ENCODE measurements around the gene OR2AE1. TPM values are rescaled to one million over a fixed set of nuclear protein-coding genes. Genes with fewer than 3 reads are reported as not detected.

Gene OR2AE1
- total RNA-seq, 2 donors from 2014 or later = 0.43 TPM; not detected in 1

DNA sequence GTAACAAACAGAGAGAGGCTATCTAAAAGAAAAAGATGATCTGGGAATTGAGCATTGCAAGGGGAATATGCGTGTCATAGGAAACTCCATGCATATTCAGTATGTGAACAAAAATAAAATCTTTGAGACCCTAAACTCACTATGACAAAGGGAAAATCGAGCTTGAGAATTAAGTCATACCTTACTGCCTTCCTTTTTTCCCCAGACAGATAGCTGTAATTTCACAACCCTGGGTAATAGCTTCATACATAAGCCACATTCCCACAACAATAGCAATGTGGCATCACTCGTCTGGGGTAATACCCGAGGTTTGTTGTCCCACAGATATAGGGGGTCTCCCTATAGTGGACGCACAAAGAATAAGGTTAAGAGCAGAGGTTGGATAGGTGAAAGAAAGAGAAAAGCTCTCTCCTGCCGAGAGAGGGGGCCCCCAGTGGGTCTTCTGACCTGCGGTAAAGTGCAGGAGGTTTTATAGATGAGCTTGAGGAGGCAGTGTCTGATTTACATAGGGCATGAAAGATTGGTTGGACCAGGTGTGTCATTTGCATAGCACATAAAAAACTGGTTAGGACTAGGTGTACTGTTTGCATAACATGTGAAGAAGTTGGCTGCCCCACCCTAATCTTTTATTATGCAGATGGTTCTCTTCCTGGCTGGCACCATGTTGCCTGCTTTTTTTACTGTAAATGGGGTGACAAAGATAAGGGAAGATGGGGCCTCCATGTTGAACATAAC lies 37.4 kb downstream of the OR2AE1 start:
- no peak for DNase-seq (ENCODE audit: low spot score)
- Histone ChIP-seq H3K4me1 (no peaks in the 10 kb centered on the region), H3K27me3 (no peaks in the 10 kb centered on the region), H3K27ac (no peak overlapping the region), H3K36me3 (no peaks in the 10 kb centered on the region), H3K4me3 (no peak overlapping the region), H3K9me3 (no peaks in the 10 kb centered on the region)
- TF ChIP-seq, protein P1, sequence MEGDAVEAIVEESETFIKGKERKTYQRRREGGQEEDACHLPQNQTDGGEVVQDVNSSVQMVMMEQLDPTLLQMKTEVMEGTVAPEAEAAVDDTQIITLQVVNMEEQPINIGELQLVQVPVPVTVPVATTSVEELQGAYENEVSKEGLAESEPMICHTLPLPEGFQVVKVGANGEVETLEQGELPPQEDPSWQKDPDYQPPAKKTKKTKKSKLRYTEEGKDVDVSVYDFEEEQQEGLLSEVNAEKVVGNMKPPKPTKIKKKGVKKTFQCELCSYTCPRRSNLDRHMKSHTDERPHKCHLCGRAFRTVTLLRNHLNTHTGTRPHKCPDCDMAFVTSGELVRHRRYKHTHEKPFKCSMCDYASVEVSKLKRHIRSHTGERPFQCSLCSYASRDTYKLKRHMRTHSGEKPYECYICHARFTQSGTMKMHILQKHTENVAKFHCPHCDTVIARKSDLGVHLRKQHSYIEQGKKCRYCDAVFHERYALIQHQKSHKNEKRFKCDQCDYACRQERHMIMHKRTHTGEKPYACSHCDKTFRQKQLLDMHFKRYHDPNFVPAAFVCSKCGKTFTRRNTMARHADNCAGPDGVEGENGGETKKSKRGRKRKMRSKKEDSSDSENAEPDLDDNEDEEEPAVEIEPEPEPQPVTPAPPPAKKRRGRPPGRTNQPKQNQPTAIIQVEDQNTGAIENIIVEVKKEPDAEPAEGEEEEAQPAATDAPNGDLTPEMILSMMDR (IDR thresholded peaks at IDR 0.05) = no peak

DNA sequence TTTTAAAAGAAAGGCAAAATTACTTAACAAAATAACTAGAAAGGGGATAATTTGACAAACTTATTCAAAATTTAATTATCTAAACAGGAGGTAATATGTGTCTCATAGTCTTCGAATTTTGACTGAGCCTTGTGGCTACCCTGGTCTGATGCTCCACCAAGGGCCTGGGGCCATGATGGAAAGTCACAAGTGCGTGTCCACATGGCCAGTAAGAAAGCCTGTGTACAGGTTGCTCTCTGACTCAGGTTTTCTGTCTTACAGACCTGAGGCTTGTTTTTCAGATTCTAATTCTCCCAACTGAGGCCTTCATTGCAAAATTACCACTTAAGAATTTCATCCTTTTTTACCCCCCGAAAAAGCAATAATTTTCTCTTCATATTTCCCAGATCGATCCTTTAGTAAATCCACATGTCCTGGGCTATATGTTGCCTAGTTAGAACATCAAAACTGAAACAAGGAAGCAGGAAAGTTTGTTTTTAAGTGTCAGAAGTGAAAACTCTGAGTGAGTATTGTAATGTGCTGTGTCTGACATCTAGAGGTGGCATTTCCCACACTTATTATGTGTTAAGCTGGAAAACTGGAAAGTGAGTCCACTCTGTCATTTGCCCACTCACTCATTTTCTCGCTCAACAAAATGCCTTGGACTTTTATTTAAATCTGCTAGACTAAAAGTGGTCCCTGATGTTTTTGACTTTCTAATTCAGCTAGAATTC lies 39.0 kb downstream of the OR2AE1 start:
- TF ChIP-seq, protein P1 (IDR thresholded peaks at IDR 0.05) = peak in 1 of 2 donors; percentile 17
- DNase-seq (ENCODE audit: low spot score) = no peak
- Histone ChIP-seq H3K4me3 (no peak overlapping the region), H3K4me1 (no peaks in the 10 kb centered on the region), H3K27me3 (no peaks in the 10 kb centered on the region), H3K9me3 (no peaks in the 10 kb centered on the region), H3K27ac (no peak overlapping the region), H3K36me3 (no peaks in the 10 kb centered on the region)

DNA sequence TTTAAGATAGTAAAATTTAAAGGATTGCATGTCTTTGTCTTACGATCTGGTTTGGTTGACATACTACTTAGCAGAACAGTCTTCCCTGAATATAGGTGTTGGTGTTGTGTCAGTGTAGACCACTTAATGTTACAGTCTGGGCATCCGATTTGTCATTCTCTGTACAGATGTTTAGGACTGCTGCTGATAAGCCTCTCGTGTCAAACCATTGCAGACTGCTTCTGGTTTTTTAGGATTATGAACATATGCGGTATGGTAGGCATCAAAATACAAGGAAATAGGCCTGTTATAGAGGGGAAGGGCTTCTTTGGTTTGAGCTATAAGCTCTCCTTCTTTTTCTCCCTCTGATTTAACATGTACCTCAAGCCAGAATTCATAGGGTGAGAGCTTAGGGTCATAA lies 41.6 kb downstream of the OR2AE1 start:
- Histone ChIP-seq H3K36me3 (no peaks in the 10 kb centered on the region), H3K4me3 (no peak overlapping the region), H3K4me1 (no peaks in the 10 kb centered on the region), H3K27ac (no peak overlapping the region), H3K27me3 (no peaks in the 10 kb centered on the region), H3K9me3 (no peaks in the 10 kb centered on the region)
- TF ChIP-seq, protein P1 (IDR thresholded peaks at IDR 0.05) = no peak
- DNase-seq (ENCODE audit: low spot score) = no peak

DNA sequence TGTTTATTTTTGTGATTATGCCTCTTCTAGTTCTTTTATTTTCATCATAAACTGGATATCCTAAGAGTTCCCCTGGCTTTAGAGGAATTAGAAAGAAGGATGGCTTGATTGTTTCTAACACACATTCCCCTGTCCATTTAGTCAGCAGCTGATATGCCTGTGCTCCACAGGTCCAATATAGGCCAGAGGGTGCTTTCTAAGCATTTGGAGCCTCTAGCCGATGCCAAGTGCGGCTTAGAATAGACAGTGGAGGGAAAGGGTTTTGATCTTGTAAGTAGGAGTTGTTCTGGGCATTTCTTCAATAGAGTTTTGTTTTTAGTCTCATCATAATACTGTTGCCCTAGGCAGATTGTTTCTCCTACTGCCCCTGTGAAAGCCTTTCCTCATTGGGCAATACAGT lies 42.5 kb downstream of the OR2AE1 start:
- H3K36me3 ChIP-seq = no peaks in the 10 kb centered on the region
- no peak for DNase-seq (ENCODE audit: low spot score)
- H3K9me3 ChIP-seq = no peaks in the 10 kb centered on the region
- H3K27me3 ChIP-seq = no peaks in the 10 kb centered on the region
- no peaks in the 10 kb centered on the region for H3K4me1 ChIP-seq
- H3K27ac ChIP-seq = no peak overlapping the region
- TF ChIP-seq, protein P1 (IDR thresholded peaks at IDR 0.05) = no peak
- no peak overlapping the region for H3K4me3 ChIP-seq

DNA sequence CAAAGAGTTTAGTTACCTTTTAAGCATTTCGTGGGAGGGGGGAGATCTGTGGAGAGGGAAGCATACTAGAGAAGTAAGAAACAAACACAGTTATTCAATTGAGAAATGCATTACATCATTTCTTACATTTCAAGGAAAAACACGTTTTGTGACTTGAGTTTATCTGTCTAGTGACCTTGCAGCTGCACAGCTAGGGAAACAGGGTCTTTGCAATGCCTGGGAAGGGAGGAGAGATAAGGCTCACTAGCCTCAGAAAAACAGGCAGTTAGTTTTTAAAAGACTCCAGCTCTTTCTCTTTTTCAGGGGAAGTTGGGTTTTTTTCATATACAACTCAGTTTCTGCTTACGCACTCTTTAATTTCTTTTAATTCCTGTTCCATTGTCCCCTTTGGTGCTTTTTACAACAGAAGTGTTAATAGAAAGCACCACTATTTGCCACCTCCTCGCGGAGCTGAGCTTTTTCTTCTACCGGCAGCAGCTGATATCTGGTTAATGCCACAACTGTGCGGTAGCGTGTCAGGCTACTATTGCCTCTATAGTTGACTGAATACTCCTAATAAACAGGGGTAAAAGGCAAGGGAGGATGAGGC lies 43.5 kb downstream of the OR2AE1 start:
- Histone ChIP-seq H3K9me3 (no peaks in the 10 kb centered on the region), H3K4me3 (no peak overlapping the region), H3K27me3 (no peaks in the 10 kb centered on the region), H3K27ac (no peak overlapping the region), H3K4me1 (no peaks in the 10 kb centered on the region), H3K36me3 (no peaks in the 10 kb centered on the region)
- DNase-seq (ENCODE audit: low spot score) = no peak
- TF ChIP-seq, protein P1 (IDR thresholded peaks at IDR 0.05) = no peak
